K562 (cell line): ENCODE results near the gene ORMDL2. TPM values are rescaled to one million over a fixed set of nuclear protein-coding genes. Genes with fewer than 3 reads are reported as not detected.

Source experiments
- GATAD2A ChIP-seq: fragments of 450-650 bp; IDR thresholded peaks from 2 replicates; pipeline ENCODE4 v1.6.1; 2017
- MAX ChIP-seq: sonication (generic); formaldehyde crosslinking; IDR thresholded peaks from 2 replicates; pipeline ENCODE4 v1.9.0; 2022; ENCODE audit warnings: mild to moderate bottlenecking, missing genetic modification reagents
- NUFIP1 ChIP-seq: fragments of 450-650 bp; IDR thresholded peaks from 2 replicates; pipeline ENCODE4 v1.6.1; 2018; ENCODE audit not compliant: partially characterized antibody
- POLR3G ChIP-seq: IDR thresholded peaks from 2 replicates; pipeline ENCODE4 v1.6.1; 2011; ENCODE audit not compliant: insufficient read length, insufficient replicate concordance; ENCODE audit errors: extremely low read depth
- THAP7 ChIP-seq: fragments of 250-450 bp; sonication (Bioruptor Pico); IDR thresholded peaks from 2 replicates; pipeline ENCODE4 v1.5.0; 2021
- ZNF124 ChIP-seq: sonication (generic); formaldehyde crosslinking; IDR thresholded peaks from 2 replicates; pipeline ENCODE4 v1.8.1; 2022; ENCODE audit warnings: missing genetic modification reagents
- ZNF57 ChIP-seq: fragments of 450-650 bp; formaldehyde crosslinking; IDR thresholded peaks from 2 replicates; pipeline ENCODE4 v1.4.0; 2020; ENCODE audit warnings: mild to moderate bottlenecking, moderate library complexity
- polyA plus RNA-seq, 8 experiments: library from polyadenylated mRNA; depleted of rRNA in 4 of 8; stranded (reverse) in 5 of 8; unstranded in 3 of 8; fragments of >200 nt; fragmentation: Nextera tagmentation in 2 of 8; fragmentation: Illumina TruSeq in 1 of 8; extraction: Ambion mirVana in 2 of 8; extraction: Trizol in 1 of 8; gene quantifications; 2 replicates each; pipeline versions ENCODE4 v1.2.1 to v1.2.3, GENCODE V29; 2011 to 2014; ENCODE audit warnings: inconsistent platforms in 1 of 8, missing spikeins in 1 of 8
- total RNA-seq, 7 experiments: library from RNA; depleted of rRNA in 6 of 7; stranded (reverse); fragments of >200 nt in 6 of 7; fragmentation: Illumina TruSeq in 2 of 7; extraction: Trizol in 2 of 7; gene quantifications; 2 replicates each; pipeline versions ENCODE4 v1.2.1 to v1.2.3, GENCODE V29; 2011 to 2021; ENCODE audit warnings: low replicate concordance in 1 of 7
- TF ChIP-seq, protein P1 (sequence below): sonication (generic); formaldehyde crosslinking; IDR thresholded peaks from 2 replicates; pipeline ENCODE4 v1.5.0; 2020; ENCODE audit warnings: missing genetic modification reagents
- TF ChIP-seq, protein P2 (sequence below): sonication (generic); formaldehyde crosslinking; IDR thresholded peaks from 2 replicates; pipeline ENCODE4 v1.8.1; 2023; ENCODE audit warnings: mild to moderate bottlenecking, missing genetic modification reagents

ORMDL2 gene
- total and polyA plus RNA-seq, 9 of the 15 experiments (the other 6 are each of a cell fraction or from before 2014, with no cell fraction given) = 9.9 to 113 (median 34.4) TPM

DNA sequence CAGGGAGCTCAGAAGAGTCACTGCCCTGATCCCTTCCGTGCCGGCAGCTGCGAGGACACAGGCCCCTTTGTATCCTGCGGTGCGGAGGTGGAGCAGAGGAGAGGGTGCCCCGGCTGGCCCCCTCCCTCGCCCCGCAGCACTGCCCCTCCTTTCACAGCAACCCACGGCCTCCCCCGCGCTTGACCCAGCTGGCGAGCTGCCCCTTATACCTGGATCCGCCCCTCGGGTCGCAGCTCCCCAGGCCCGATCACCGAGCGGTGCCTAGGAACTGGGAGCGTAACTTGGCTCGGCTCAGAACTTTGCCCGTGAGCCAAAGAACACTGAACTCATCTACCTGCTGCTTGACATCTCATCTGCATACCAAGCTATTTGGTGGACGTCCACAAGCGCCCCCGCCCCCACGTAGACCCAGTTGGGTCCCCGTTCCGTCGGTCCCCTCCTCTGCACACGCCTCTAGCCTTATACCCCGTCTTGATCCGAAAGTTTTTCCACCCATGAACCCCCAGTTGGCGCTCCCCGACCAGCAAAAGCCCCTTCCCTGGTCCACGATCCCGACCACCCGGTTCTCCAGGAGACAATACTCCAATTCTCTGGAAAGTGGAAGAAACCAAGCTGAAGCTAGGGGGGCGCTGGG is 12.2 kb downstream of the ORMDL2 start (continued):
- TF ChIP-seq NUFIP1 (no peak), GATAD2A (no peak), POLR3G (no peak), THAP7 (CRISPR knock-in tag) (no peak), ZNF57 (CRISPR knock-in tag) (no peak), ZNF124 (no peak), MAX (no peak)
- TF ChIP-seq, protein P1, sequence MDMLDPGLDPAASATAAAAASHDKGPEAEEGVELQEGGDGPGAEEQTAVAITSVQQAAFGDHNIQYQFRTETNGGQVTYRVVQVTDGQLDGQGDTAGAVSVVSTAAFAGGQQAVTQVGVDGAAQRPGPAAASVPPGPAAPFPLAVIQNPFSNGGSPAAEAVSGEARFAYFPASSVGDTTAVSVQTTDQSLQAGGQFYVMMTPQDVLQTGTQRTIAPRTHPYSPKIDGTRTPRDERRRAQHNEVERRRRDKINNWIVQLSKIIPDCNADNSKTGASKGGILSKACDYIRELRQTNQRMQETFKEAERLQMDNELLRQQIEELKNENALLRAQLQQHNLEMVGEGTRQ = no peak
- TF ChIP-seq, protein P2, sequence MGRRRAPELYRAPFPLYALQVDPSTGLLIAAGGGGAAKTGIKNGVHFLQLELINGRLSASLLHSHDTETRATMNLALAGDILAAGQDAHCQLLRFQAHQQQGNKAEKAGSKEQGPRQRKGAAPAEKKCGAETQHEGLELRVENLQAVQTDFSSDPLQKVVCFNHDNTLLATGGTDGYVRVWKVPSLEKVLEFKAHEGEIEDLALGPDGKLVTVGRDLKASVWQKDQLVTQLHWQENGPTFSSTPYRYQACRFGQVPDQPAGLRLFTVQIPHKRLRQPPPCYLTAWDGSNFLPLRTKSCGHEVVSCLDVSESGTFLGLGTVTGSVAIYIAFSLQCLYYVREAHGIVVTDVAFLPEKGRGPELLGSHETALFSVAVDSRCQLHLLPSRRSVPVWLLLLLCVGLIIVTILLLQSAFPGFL = no peak
